SIG-M5 (cell line): ENCODE measurements around the gene MAT1A.

Source experiments
- DNase-seq: peaks from one replicate; lab custom pipeline; 2025; lab: John Stamatoyannopoulos, UW

The MAT1A gene

GRCh38 chr10:80281784-80282765 lies 7.4 kb downstream of the MAT1A start:
- no peak for DNase-seq

- DNase-seq: no peak
These were observed 8.2 kb downstream of the MAT1A start for GRCh38 chr10:80281292-80281691.

GRCh38 chr10:80280071-80280800 lies 9.2 kb downstream of the MAT1A start:
- no peak for DNase-seq

GRCh38 chr10:80279146-80279545 lies 10.3 kb downstream of the MAT1A start:
- DNase-seq: no peak

GRCh38 chr10:80278480-80278879 lies 11.0 kb downstream of the MAT1A start:
- no peak for DNase-seq

- no peak for DNase-seq
These were observed 11.7 kb downstream of the MAT1A start for GRCh38 chr10:80277567-80278250.

- DNase-seq: no peak
These were observed 12.4 kb downstream of the MAT1A start for GRCh38 chr10:80277016-80277415.

- no peak for DNase-seq
These were observed 13.1 kb downstream of the MAT1A start for GRCh38 chr10:80276335-80276734.

GRCh38 chr10:80275756-80276155 lies 13.7 kb downstream of the MAT1A start:
- no peak for DNase-seq

- no peak for DNase-seq
These were observed 14.3 kb downstream of the MAT1A start for GRCh38 chr10:80275135-80275498.

- DNase-seq: no peak
These were observed 14.9 kb downstream of the MAT1A start for GRCh38 chr10:80274396-80275134.

- no peak for DNase-seq
These were observed 15.8 kb downstream of the MAT1A start for GRCh38 chr10:80273523-80274170.

- no peak for DNase-seq
These were observed 16.5 kb downstream of the MAT1A start for GRCh38 chr10:80272793-80273522.

GRCh38 chr10:80271416-80271815 lies 18.0 kb downstream of the MAT1A start:
- DNase-seq: no peak

GRCh38 chr10:80270887-80271286 lies 18.6 kb downstream of the MAT1A start:
- DNase-seq: no peak

- no peak for DNase-seq
These were observed 20.4 kb downstream of the MAT1A start for GRCh38 chr10:80268938-80269588.

GRCh38 chr10:80268266-80268665 lies 21.2 kb downstream of the MAT1A start:
- no peak for DNase-seq

GRCh38 chr10:80266513-80266863 lies 23.0 kb downstream of the MAT1A start:
- DNase-seq: no peak

- DNase-seq: no peak
These were observed 23.5 kb downstream of the MAT1A start for GRCh38 chr10:80265740-80266512.
